ENCODE data around the gene SLC2A13. TPM values are rescaled to one million over a fixed set of nuclear protein-coding genes. Genes with fewer than 3 reads are reported as not detected.
A peak's percentile ranks its signal among the peaks of the same experiment; 100 is the strongest.

Gene SLC2A13
- total and polyA plus RNA-seq, 4 donors: 3.2 to 21.4 (median 7.4) TPM

GRCh38 chr12:40010899-40011774, 94.7 kb downstream of the SLC2A13 start:
- H3K4me1 ChIP-seq (ENCODE audit: control insufficient read depth in 5 of 5, insufficient read depth in 5 of 5, low read length in 5 of 5): peaks cover 0 to 11% (median 2%) of the 10 kb centered on the region in 5 donors
- H3K4me3 ChIP-seq: no peak overlapping the region
- TF ChIP-seq CTCF (IDR thresholded peaks at IDR 0.05; ENCODE audit: control extremely low read depth, extremely low read depth): peak; percentile 74
- no peaks in the 10 kb centered on the region for H3K36me3 ChIP-seq (ENCODE audit: control insufficient read depth in 4 of 4, insufficient read depth in 4 of 4, low read length in 4 of 4)
- peak; percentile 52 to 83 (median 77) for DNase-seq
- 55 to 63% methylated on average over 11 of the region's 11 CpGs for WGBS, 2 donors
- H3K9me3 ChIP-seq (ENCODE audit: control insufficient read depth in 4 of 4, insufficient read depth in 3 of 4, low read length in 3 of 4): no peaks in the 10 kb centered on the region
- peak overlapping the region in 1 of 2 donors; percentile 14 for H3K27ac ChIP-seq (ENCODE audit: low read depth in 1 of 2, low read length in 1 of 2)
- no peak overlapping the region for H3K9ac ChIP-seq (ENCODE audit: insufficient read depth in 1 of 2, low read length in 2 of 2)
- peak; percentile 83 for ATAC-seq (ENCODE audit: insufficient read depth, low FRiP score)
- H3K27me3 ChIP-seq (ENCODE audit: control insufficient read depth in 3 of 3, insufficient read depth in 3 of 3, low read length in 2 of 3): no peaks in the 10 kb centered on the region

GRCh38 chr12:40002178-40003169, 103.4 kb downstream of the SLC2A13 start:
- DNase-seq (no peak), ATAC-seq (ENCODE audit: insufficient read depth, low FRiP score) (no peak)
- no peaks in the 10 kb centered on the region for H3K27me3 ChIP-seq (ENCODE audit: control insufficient read depth in 3 of 3, insufficient read depth in 3 of 3, low read length in 2 of 3)
- H3K27ac ChIP-seq (ENCODE audit: low read depth in 1 of 2, low read length in 1 of 2): no peak overlapping the region
- 86 to 89% methylated on average over 4 of the region's 4 CpGs for WGBS, 2 donors
- no peak for TF ChIP-seq CTCF (IDR thresholded peaks at IDR 0.05; ENCODE audit: control extremely low read depth, extremely low read depth)
- H3K36me3 ChIP-seq (ENCODE audit: control insufficient read depth in 4 of 4, insufficient read depth in 4 of 4, low read length in 4 of 4): no peaks in the 10 kb centered on the region
- H3K4me3 ChIP-seq: no peak overlapping the region
- H3K9me3 ChIP-seq (ENCODE audit: control insufficient read depth in 4 of 4, insufficient read depth in 3 of 4, low read length in 3 of 4): peaks cover 0 to 10% (median 1%) of the 10 kb centered on the region in 4 donors
- H3K9ac ChIP-seq (ENCODE audit: insufficient read depth in 1 of 2, low read length in 2 of 2): no peak overlapping the region
- no peaks in the 10 kb centered on the region for H3K4me1 ChIP-seq (ENCODE audit: control insufficient read depth in 5 of 5, insufficient read depth in 5 of 5, low read length in 5 of 5)

GRCh38 chr12:40001406-40001805, 104.5 kb downstream of the SLC2A13 start:
- no peak for DNase-seq
- Histone ChIP-seq H3K4me1 (ENCODE audit: control insufficient read depth in 5 of 5, insufficient read depth in 5 of 5, low read length in 5 of 5) (no peaks in the 10 kb centered on the region), H3K27me3 (ENCODE audit: control insufficient read depth in 3 of 3, insufficient read depth in 3 of 3, low read length in 2 of 3) (no peaks in the 10 kb centered on the region), H3K4me3 (no peak overlapping the region), H3K9ac (ENCODE audit: insufficient read depth in 1 of 2, low read length in 2 of 2) (no peak overlapping the region), H3K9me3 (ENCODE audit: control insufficient read depth in 4 of 4, insufficient read depth in 3 of 4, low read length in 3 of 4) (peaks cover 0 to 10% (median 2%) of the 10 kb centered on the region in 4 donors), H3K27ac (ENCODE audit: low read depth in 1 of 2, low read length in 1 of 2) (no peak overlapping the region), H3K36me3 (ENCODE audit: control insufficient read depth in 4 of 4, insufficient read depth in 4 of 4, low read length in 4 of 4) (no peaks in the 10 kb centered on the region)
- no peak for ATAC-seq (ENCODE audit: insufficient read depth, low FRiP score)
- TF ChIP-seq CTCF (IDR thresholded peaks at IDR 0.05; ENCODE audit: control extremely low read depth, extremely low read depth): no peak

Data from lung (tissue), 12 donors.